ENCODE measurements around the gene CHST12.

- no peak for TF ChIP-seq CTCF (IDR thresholded peaks at IDR 0.05)
- no peak for TF ChIP-seq POLR2A (IDR thresholded peaks at IDR 0.05)
Measured at GRCh38 chr7:2452643-2453270, 49.3 kb downstream of the CHST12 start.

Measured in right lobe of liver (tissue), 4 donors.